K562 (cell line): ENCODE measurements around the gene SLAMF8. TPM values are rescaled to one million over a fixed set of nuclear protein-coding genes. Genes with fewer than 3 reads are reported as not detected.

ENCODE experiments used
- ADNP ChIP-seq: fragments of 200-800 bp; sonication (Bioruptor generic); IDR thresholded peaks from 2 replicates; pipeline ENCODE4 v1.6.1; 2016; ENCODE audit warnings: missing genetic modification characterization, missing compliant biosample characterization
- CREB1 ChIP-seq, 2 experiments: sonication (generic) in 1 of 2; formaldehyde crosslinking in 1 of 2; IDR thresholded peaks; 2 replicates each; pipeline versions ENCODE4 v1.6.1 to v1.8.0; 2012 to 2022; ENCODE audit warnings: inconsistent platforms in 1 of 2, mild to moderate bottlenecking in 1 of 2, missing genetic modification reagents in 1 of 2, moderate library complexity in 1 of 2
- ESRRA ChIP-seq: fragments of 450-650 bp; IDR thresholded peaks from 2 replicates; pipeline ENCODE4 v1.6.1; 2014; ENCODE audit warnings: low read depth, mild to moderate bottlenecking, moderate library complexity, borderline replicate concordance
- HDAC6 ChIP-seq: IDR thresholded peaks from 2 replicates; pipeline ENCODE4 v1.6.1; 2012; ENCODE audit warnings: low read depth, mild to moderate bottlenecking, control low read depth, inconsistent platforms, low read length, moderate library complexity
- JUND ChIP-seq, 2 experiments: IDR thresholded peaks; 2 replicates in 1 of 2; 3 replicates in 1 of 2; pipeline ENCODE4 v1.6.1; 2011; ENCODE audit warnings: borderline replicate concordance in 2 of 2, low read depth in 2 of 2, low read length in 2 of 2, improper control_type of control experiment in 1 of 2, missing biosample characterization in 1 of 2, missing genetic modification characterization in 1 of 2, missing genetic modification reagents in 1 of 2
- KLF10 ChIP-seq: fragments of 250-450 bp; sonication (Bioruptor Pico); IDR thresholded peaks from 2 replicates; pipeline ENCODE4 v1.6.1; 2021; ENCODE audit warnings: matching md5 sums
- KLF16 ChIP-seq: IDR thresholded peaks from 2 replicates; pipeline ENCODE4 v1.6.1; 2016; ENCODE audit warnings: antibody characterized with exemption
- RBM15 ChIP-seq: fragments of 200-400 bp; formaldehyde crosslinking; IDR thresholded peaks from 2 replicates; pipeline ENCODE4 v1.6.1; 2018; ENCODE audit warnings: mild to moderate bottlenecking, low read length, moderate library complexity; ENCODE audit not compliant: insufficient read depth
- RBM25 ChIP-seq: fragments of 200-400 bp; formaldehyde crosslinking; IDR thresholded peaks from 2 replicates; pipeline ENCODE4 v1.6.1; 2018; ENCODE audit warnings: low read length, low read depth, moderate library complexity; ENCODE audit not compliant: severe bottlenecking
- SAP30 ChIP-seq: fragments of 200-600 bp; sonication (generic); IDR thresholded peaks from 2 replicates; pipeline ENCODE4 v1.6.1; 2012; ENCODE audit warnings: borderline replicate concordance, low read depth, mild to moderate bottlenecking, moderate library complexity, low read length, control low read depth, inconsistent platforms; ENCODE audit not compliant: insufficient read depth, poor library complexity, severe bottlenecking
- SIN3A ChIP-seq, 2 experiments: fragments of 150-350 bp in 1 of 2; IDR thresholded peaks; 2 replicates each; pipeline ENCODE4 v1.6.1; 2011 to 2016; ENCODE audit warnings: borderline replicate concordance in 2 of 2, low read depth in 2 of 2, low read length in 2 of 2, mild to moderate bottlenecking in 2 of 2, moderate library complexity in 2 of 2; ENCODE audit not compliant: control insufficient read depth in 1 of 2
- STAT5A ChIP-seq: IDR thresholded peaks from 2 replicates; pipeline ENCODE4 v1.6.1; 2012; ENCODE audit warnings: low read length, inconsistent platforms, borderline replicate concordance
- ZNF143 ChIP-seq: sonication (generic); formaldehyde crosslinking; IDR thresholded peaks from 2 replicates; pipeline ENCODE4 v1.9.0; 2022; ENCODE audit warnings: mild to moderate bottlenecking, missing genetic modification reagents
- ZNF778 ChIP-seq: fragments of 450-650 bp; formaldehyde crosslinking; IDR thresholded peaks from 2 replicates; pipeline ENCODE4 v1.4.0; 2020; ENCODE audit warnings: mild to moderate bottlenecking, moderate library complexity
- ZNF830 ChIP-seq: fragments of 250-450 bp; sonication (Bioruptor Pico); IDR thresholded peaks from 2 replicates; pipeline ENCODE4 v1.5.0; 2021; ENCODE audit warnings: mild to moderate bottlenecking
- polyA plus RNA-seq, 8 experiments: library from polyadenylated mRNA; depleted of rRNA in 4 of 8; stranded (reverse) in 5 of 8; unstranded in 3 of 8; fragments of >200 nt; fragmentation: Nextera tagmentation in 2 of 8; fragmentation: Illumina TruSeq in 1 of 8; extraction: Ambion mirVana in 2 of 8; extraction: Trizol in 1 of 8; gene quantifications; 2 replicates each; pipeline versions ENCODE4 v1.2.1 to v1.2.3, GENCODE V29; 2011 to 2014; ENCODE audit warnings: inconsistent platforms in 1 of 8, missing spikeins in 1 of 8
- total RNA-seq, 7 experiments: library from RNA; depleted of rRNA in 6 of 7; stranded (reverse); fragments of >200 nt in 6 of 7; fragmentation: Illumina TruSeq in 2 of 7; extraction: Trizol in 2 of 7; gene quantifications; 2 replicates each; pipeline versions ENCODE4 v1.2.1 to v1.2.3, GENCODE V29; 2011 to 2021; ENCODE audit warnings: low replicate concordance in 1 of 7
- TF ChIP-seq, protein P1 (sequence below): fragments of 250-450 bp; sonication (Bioruptor Pico); IDR thresholded peaks from 2 replicates; pipeline ENCODE4 v1.9.0; 2021; ENCODE audit warnings: mild to moderate bottlenecking, inconsistent platforms
- TF ChIP-seq, protein P2 (sequence below): sonication (generic); formaldehyde crosslinking; IDR thresholded peaks from 2 replicates; pipeline ENCODE4 v1.9.0; 2022; ENCODE audit warnings: mild to moderate bottlenecking, missing genetic modification reagents
- TF ChIP-seq, protein P3 (sequence below): fragments of 250-450 bp; sonication (Bioruptor Pico); IDR thresholded peaks from 2 replicates; pipeline ENCODE4 v1.5.0; 2021; ENCODE audit warnings: mild to moderate bottlenecking, borderline replicate concordance

Gene SLAMF8
- total and polyA plus RNA-seq, 9 of the 15 experiments (the other 6 are each of a cell fraction or from before 2014, with no cell fraction given), result not detected

DNA sequence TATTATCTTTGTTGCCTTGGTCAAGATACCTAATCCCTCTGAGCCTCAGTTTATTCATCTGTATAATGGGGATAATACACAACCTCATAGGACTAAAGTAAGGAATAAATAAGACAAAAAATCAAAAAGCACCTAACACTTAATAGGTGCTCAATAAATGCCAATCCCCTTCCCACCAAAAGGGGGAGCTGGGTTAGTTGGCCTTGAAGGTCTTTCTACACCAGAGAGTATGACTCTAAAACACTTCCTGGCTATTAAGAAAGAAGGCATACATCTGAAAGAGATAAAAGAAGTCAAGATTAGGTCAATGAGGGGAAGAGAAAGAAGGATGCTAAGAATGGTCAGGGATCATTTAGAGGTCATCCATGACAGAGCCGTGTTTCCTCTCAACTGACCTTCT lies 24.7 kb downstream of the SLAMF8 start (continued):
- no peak for TF ChIP-seq KLF16
- TF ChIP-seq STAT5A, result no peak
- TF ChIP-seq HDAC6, result no peak
- TF ChIP-seq, protein P1, sequence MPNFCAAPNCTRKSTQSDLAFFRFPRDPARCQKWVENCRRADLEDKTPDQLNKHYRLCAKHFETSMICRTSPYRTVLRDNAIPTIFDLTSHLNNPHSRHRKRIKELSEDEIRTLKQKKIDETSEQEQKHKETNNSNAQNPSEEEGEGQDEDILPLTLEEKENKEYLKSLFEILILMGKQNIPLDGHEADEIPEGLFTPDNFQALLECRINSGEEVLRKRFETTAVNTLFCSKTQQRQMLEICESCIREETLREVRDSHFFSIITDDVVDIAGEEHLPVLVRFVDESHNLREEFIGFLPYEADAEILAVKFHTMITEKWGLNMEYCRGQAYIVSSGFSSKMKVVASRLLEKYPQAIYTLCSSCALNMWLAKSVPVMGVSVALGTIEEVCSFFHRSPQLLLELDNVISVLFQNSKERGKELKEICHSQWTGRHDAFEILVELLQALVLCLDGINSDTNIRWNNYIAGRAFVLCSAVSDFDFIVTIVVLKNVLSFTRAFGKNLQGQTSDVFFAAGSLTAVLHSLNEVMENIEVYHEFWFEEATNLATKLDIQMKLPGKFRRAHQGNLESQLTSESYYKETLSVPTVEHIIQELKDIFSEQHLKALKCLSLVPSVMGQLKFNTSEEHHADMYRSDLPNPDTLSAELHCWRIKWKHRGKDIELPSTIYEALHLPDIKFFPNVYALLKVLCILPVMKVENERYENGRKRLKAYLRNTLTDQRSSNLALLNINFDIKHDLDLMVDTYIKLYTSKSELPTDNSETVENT, result no peak
- no peak for TF ChIP-seq KLF10 (CRISPR knock-in tag)
- TF ChIP-seq JUND (IDR thresholded peaks at IDR 0.05; ENCODE audit: borderline replicate concordance, low read depth, low read length), result no peak
- no peak for TF ChIP-seq JUND (tag; IDR thresholded peaks at IDR 0.05; ENCODE audit: borderline replicate concordance, low read depth, low read length)
- TF ChIP-seq, protein P2, sequence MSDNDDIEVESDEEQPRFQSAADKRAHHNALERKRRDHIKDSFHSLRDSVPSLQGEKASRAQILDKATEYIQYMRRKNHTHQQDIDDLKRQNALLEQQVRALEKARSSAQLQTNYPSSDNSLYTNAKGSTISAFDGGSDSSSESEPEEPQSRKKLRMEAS (CRISPR knock-in tag), result no peak
- no peak for TF ChIP-seq ZNF143
- TF ChIP-seq SAP30, result no peak
- TF ChIP-seq SIN3A (IDR thresholded peaks at IDR 0.05; ENCODE audit: borderline replicate concordance in 2 of 2, control insufficient read depth in 1 of 2, low read depth in 2 of 2, low read length in 2 of 2), result no peak
- TF ChIP-seq, protein P3, sequence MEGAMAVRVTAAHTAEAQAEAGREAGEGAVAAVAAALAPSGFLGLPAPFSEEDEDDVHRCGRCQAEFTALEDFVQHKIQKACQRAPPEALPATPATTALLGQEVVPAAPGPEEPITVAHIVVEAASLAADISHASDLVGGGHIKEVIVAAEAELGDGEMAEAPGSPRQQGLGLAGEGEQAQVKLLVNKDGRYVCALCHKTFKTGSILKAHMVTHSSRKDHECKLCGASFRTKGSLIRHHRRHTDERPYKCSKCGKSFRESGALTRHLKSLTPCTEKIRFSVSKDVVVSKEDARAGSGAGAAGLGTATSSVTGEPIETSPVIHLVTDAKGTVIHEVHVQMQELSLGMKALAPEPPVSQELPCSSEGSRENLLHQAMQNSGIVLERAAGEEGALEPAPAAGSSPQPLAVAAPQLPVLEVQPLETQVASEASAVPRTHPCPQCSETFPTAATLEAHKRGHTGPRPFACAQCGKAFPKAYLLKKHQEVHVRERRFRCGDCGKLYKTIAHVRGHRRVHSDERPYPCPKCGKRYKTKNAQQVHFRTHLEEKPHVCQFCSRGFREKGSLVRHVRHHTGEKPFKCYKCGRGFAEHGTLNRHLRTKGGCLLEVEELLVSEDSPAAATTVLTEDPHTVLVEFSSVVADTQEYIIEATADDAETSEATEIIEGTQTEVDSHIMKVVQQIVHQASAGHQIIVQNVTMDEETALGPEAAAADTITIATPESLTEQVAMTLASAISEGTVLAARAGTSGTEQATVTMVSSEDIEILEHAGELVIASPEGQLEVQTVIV, result no peak
- no peak for TF ChIP-seq ZNF778 (CRISPR knock-in tag)
- no peak for TF ChIP-seq CREB1 (IDR thresholded peaks at IDR 0.05)
- TF ChIP-seq CREB1 (CRISPR knock-in tag; IDR thresholded peaks at IDR 0.05), result no peak
- 0 out of 2 replicates have a peak, but pooled peaks have one; percentile 18 for TF ChIP-seq ESRRA
- TF ChIP-seq ADNP (tag), result 0 out of 2 replicates have a peak, but pooled peaks have one; percentile 28
- TF ChIP-seq RBM15, result no peak
- TF ChIP-seq ZNF830 (CRISPR knock-in tag), result no peak
- TF ChIP-seq RBM25, result peak; percentile 66
